Transverse colon (tissue), 4 donors: ENCODE measurements around the gene SLC5A9. TPM values are rescaled to one million over a fixed set of nuclear protein-coding genes. Genes with fewer than 3 reads are reported as not detected.

Experiments
- DNase-seq: peaks from one replicate; pipeline ENCODE4 v3.0.0-alpha.2; 2019
- H3K27ac ChIP-seq, 4 donors: fragments of 200-600 bp; sonication (generic); 2 replicates each; pipeline ENCODE4 v1.5.1; 2016 to 2018; ENCODE audit warnings: inconsistent platforms in 4 of 4
- H3K27me3 ChIP-seq: fragments of 200-600 bp; sonication (generic); 2 replicates; pipeline ENCODE4 v1.5.1; 2017; ENCODE audit warnings: inconsistent platforms
- H3K36me3 ChIP-seq, 4 donors: fragments of 200-600 bp; sonication (generic); 2 replicates each; pipeline ENCODE4 v1.5.1; 2017 to 2019; ENCODE audit warnings: inconsistent platforms in 4 of 4
- H3K4me1 ChIP-seq, 4 donors: fragments of 200-600 bp; sonication (generic); 2 replicates each; pipeline ENCODE4 v1.5.1; 2017 to 2020; ENCODE audit warnings: inconsistent platforms in 4 of 4
- H3K4me3 ChIP-seq, 4 donors: fragments of 200-600 bp; sonication (generic); 1 replicate in 1 of 4; 2 replicates in 3 of 4; pipeline versions ENCODE4 v1.5.1 to v1.6.1; 2017 to 2019; ENCODE audit warnings: inconsistent platforms in 4 of 4
- H3K9me3 ChIP-seq, 2 donors: fragments of 200-600 bp; sonication (generic); 2 replicates each; pipeline ENCODE4 v1.5.1; 2017 to 2019; ENCODE audit warnings: inconsistent platforms in 2 of 2
- CTCF ChIP-seq, 5 experiments: fragments of 200-600 bp in 3 of 5; fragments of 450-650 bp in 2 of 5; sonication (generic) in 3 of 5; IDR thresholded peaks; 1 replicate in 2 of 5; 2 replicates in 3 of 5; pipeline ENCODE4 v1.5.1; 2016 to 2017; ENCODE audit warnings: antibody characterized with exemption in 5 of 5, inconsistent platforms in 3 of 5, mild to moderate bottlenecking in 2 of 5, moderate library complexity in 1 of 5
- EP300 ChIP-seq: sonication (generic); formaldehyde crosslinking; IDR thresholded peaks from one replicate; pipeline ENCODE4 v1.6.1; 2017; ENCODE audit warnings: antibody characterized with exemption, low read depth
- POLR2A ChIP-seq: fragments of 450-650 bp; IDR thresholded peaks from one replicate; pipeline ENCODE4 v1.6.1; 2016; ENCODE audit warnings: antibody characterized with exemption, mild to moderate bottlenecking, moderate library complexity
- POLR2AphosphoS5 ChIP-seq, 3 donors: sonication (generic); formaldehyde crosslinking; IDR thresholded peaks; one replicate each; pipeline ENCODE4 v1.6.1; 2016; ENCODE audit warnings: antibody characterized with exemption in 3 of 3
- WGBS, 2 donors: methylation state at CpG; one replicate each; pipeline ENCODE4 v1.1.5; 2018; ENCODE audit warnings: low coverage in 1 of 2; 5-methylcytosine and 5-hydroxymethylcytosine counted together
- in situ Hi-C, 4 donors: fragments of 200-750 bp; cut with MboI; loops; one replicate each; pipeline versions ENCODE4 v1.15.0 to v1.15.1; 2017; ENCODE audit warnings: low sequenced_read_pairs in 3 of 4, low pct_ligation_motif_present in 1 of 4, low pct_unique_long_range_greater_than_20kb in 1 of 4
- intact Hi-C: fragments of 100-400 bp; cut with DNase I; formaldehyde crosslinking; loops from one replicate; pipeline ENCODE4 v1.15.1; 2023; ENCODE audit warnings: low total_unique reads
- total RNA-seq, 4 donors: library from RNA; depleted of rRNA; stranded (reverse); fragments of >200 nt; gene quantifications; one replicate each; pipeline ENCODE4 v1.1.0, GENCODE V29; 2016

The SLC5A9 gene
- total RNA-seq, 4 donors from 2014 or later = 2.2 to 15.2 (median 3.0) TPM; not detected in 1

- in situ Hi-C loops = loop anchor here in 1 of 4 donors (25.0 kb wide), 1 partner anchor 470 kb away; no protein-coding TSS in a partner anchor
- TF ChIP-seq EP300 (no peak), CTCF (IDR thresholded peaks at IDR 0.05) (no peak), POLR2A (no peak), POLR2AphosphoS5 (IDR thresholded peaks at IDR 0.05) (no peak)
- H3K4me1 ChIP-seq = no peaks in the 10 kb centered on the region
- no peaks in the 10 kb centered on the region for H3K36me3 ChIP-seq
- intact Hi-C loops = no loop called here
- H3K27me3 ChIP-seq = no peaks in the 10 kb centered on the region
- no peak overlapping the region for H3K4me3 ChIP-seq
- no peak overlapping the region for H3K27ac ChIP-seq
- H3K9me3 ChIP-seq = no peaks in the 10 kb centered on the region
- 80 to 100% methylated on average over 1 of the region's 1 CpG for WGBS, 2 donors
- DNase-seq = no peak
Observed at GRCh38 chr1:48232722-48233121, 10.2 kb downstream of the SLC5A9 start.

- H3K27ac ChIP-seq = no peak overlapping the region
- no peaks in the 10 kb centered on the region for H3K9me3 ChIP-seq
- in situ Hi-C loops (loop anchor here in 1 of 4 donors (25.0 kb wide), 1 partner anchor 472 kb away; no protein-coding TSS in a partner anchor), intact Hi-C loops (no loop called here)
- no peak for DNase-seq
- TF ChIP-seq POLR2AphosphoS5 (IDR thresholded peaks at IDR 0.05) (no peak), POLR2A (no peak), EP300 (no peak), CTCF (IDR thresholded peaks at IDR 0.05) (no peak)
- H3K36me3 ChIP-seq = no peaks in the 10 kb centered on the region
- no peaks in the 10 kb centered on the region for H3K27me3 ChIP-seq
- no peaks in the 10 kb centered on the region for H3K4me1 ChIP-seq
- WGBS, 2 donors = 83 to 86% methylated on average over 5 to 12 of the region's 12 CpGs
- H3K4me3 ChIP-seq = no peak overlapping the region
Observed at GRCh38 chr1:48233666-48234485, 11.4 kb downstream of the SLC5A9 start.

GRCh38 chr1:48235652-48236051 lies 13.1 kb downstream of the SLC5A9 start:
- DNase-seq = no peak
- H3K4me3 ChIP-seq = no peak overlapping the region
- no peak for TF ChIP-seq POLR2AphosphoS5 (IDR thresholded peaks at IDR 0.05)
- no peak for TF ChIP-seq POLR2A
- TF ChIP-seq EP300 = no peak
- TF ChIP-seq CTCF (IDR thresholded peaks at IDR 0.05) = no peak
- H3K9me3 ChIP-seq = no peaks in the 10 kb centered on the region
- 91 to 100% methylated on average over 2 to 13 of the region's 13 CpGs for WGBS, 2 donors
- intact Hi-C loops = no loop called here
- no peaks in the 10 kb centered on the region for H3K27me3 ChIP-seq
- H3K4me1 ChIP-seq = no peaks in the 10 kb centered on the region
- H3K36me3 ChIP-seq = no peaks in the 10 kb centered on the region
- no peak overlapping the region for H3K27ac ChIP-seq
- in situ Hi-C loops = loop anchor here in 1 of 4 donors (25.0 kb wide), 1 partner anchor 473 kb away; no protein-coding TSS in a partner anchor

DNA sequence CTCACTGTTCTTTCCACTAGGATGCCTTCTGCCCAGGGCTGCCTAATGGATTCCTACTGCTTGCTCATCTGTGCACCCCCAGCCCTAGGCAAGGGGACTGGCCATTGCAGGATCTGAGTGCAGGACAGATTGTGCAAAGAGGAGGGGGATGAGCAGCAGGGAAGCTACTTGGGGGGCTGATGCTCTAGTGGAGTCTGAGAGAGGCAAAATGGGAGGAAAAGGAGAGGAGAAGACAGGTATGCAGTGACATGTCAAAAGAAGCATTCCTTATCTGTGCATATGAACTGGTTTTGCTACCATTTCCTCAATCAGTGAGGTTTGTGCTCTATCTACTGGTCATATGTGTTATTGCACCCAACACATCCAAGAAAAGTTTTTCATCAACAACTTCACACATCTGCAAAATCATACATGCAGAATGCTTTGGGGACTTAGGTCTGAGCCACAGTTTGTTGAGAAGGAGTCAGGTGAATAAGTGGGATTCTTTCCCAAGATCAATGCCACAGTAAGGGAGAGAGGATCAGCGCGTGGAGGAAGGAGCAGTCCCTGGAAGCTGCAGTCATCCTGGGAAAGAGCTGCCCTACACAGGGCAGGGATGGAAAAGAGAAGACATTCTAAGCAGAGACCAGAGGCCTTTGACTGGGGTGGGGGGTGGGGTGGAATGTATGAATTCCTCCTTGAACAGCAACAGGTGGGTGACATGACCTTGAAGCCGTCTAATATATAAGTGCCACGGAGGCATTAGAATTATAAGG lies 14.4 kb downstream of the SLC5A9 start:
- H3K27ac ChIP-seq = no peak overlapping the region
- no peaks in the 10 kb centered on the region for H3K27me3 ChIP-seq
- in situ Hi-C loops = loop anchor here in 1 of 4 donors (25.0 kb wide), 1 partner anchor 475 kb away; no protein-coding TSS in a partner anchor
- H3K36me3 ChIP-seq = no peaks in the 10 kb centered on the region
- no peaks in the 10 kb centered on the region for H3K9me3 ChIP-seq
- TF ChIP-seq CTCF (IDR thresholded peaks at IDR 0.05) (peak; percentile 44 to 84 (median 60)), POLR2A (no peak)
- DNase-seq = no peak
- H3K4me3 ChIP-seq = no peak overlapping the region
- H3K4me1 ChIP-seq = no peaks in the 10 kb centered on the region
- WGBS, 2 donors = 84 to 85% methylated on average over 4 of the region's 4 CpGs
- intact Hi-C loops = no loop called here
